Measurements from ENCODE around the gene ISG20L2.

The ISG20L2 gene

DNA sequence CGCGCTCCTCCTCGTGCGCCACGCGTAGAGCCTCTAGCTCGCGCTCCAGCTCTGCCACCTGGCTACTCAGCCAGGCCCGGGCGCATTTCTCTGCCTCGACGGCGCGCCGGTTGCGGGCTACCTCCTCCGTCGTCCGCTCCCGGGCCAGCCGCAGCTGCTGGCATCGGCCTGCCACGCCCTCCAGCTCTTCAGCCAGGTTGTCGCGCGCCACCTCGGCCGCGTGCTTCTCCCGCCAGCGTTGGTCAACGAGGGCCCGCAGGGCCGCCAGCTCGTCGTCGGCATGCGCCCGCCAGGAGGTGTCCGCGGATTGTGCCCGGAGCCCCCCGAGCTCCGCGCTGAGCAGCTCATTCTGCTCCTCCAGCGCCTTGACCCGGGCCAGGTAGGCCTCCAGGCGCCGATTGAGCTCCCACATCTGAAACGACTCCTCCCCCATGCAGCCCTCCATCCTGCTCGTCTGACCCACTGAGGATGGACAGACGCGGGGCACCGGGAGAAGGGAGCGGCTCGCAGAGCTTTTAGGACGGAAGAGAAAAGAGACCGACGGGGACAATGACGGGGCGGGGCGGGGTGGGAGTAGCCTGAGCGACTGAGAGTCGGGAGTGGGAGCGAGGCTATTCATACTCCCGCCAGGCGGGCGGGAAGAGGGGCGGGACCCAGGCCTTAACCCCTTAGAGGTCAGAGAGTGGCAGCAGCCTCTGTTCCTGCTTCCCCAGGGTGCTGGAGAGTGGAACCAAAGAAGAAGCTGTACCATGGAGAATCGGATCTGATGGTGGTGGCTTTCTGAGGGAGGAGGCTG is 51.5 kb downstream of the ISG20L2 start, which contains the start of gene NES:
Gene NES, minus strand, starts transcription at position 588 of the 796 bp plus-strand sequence. Its CDS starts 143 bp downstream, at position 445.
- Mint-ChIP-seq H3K4me3 (no peak within 1 kb of the TSS), H3K27ac (no peak within 1 kb of the TSS), H3K27me3 (peaks cover 100% of the 10 kb centered on the region), H3K9me3 (no peaks in the 10 kb centered on the region), H3K36me3 (no peaks in the 10 kb centered on the region), H3K4me1 (peaks cover 9% of the 10 kb centered on the region)
- no peak for DNase-seq
- CTCF ChIA-PET: interaction anchor here (0.5 to 7.9 kb wide), 14 partner anchors 9 to 179 kb away, joined by 3 to 125 read pairs (median 4); partner anchors contain the start of gene CRABP2

DNA sequence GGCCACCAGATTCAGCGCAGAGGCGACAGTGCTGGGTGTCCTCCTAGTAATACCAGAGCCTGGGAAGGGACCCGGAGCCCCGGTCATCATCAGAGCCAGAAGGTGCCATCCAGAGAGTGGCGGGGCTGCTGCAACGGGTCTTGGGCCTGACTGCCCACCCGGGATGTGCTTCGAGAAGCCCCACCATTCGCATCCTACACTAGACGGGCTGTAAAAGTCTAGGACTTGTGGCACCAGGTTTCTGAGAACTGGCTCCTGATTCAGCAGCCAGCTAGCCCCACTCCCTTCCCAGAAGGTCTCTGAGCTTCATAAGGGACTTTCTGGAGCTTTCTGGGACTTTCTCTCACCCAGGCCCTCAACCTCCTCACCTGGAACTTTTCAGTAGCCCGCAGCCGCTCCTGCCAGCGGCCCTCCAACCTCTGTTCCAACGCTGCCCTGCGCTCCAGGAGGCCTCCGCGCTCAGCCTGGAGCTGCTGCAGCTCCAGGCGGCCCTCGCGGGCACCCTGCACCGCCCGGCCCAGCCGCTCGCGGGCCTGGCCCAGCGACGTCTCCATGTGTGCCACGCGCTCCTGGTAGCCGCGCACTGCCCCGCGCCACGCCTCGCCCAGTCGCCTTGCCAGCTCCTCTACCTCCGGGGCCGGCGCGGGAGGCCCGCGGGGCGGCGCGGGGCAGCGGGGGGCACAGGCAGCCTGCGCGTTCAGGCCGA is 52.3 kb downstream of the ISG20L2 start:
- CTCF ChIA-PET: interaction anchor here (0.9 to 7.9 kb wide), 10 partner anchors 8 to 56 kb away, joined by 3 to 125 read pairs (median 6); partner anchors contain the start of gene CRABP2
- Mint-ChIP-seq H3K4me1 (peaks cover 9% of the 10 kb centered on the region), H3K4me3 (no peak overlapping the region), H3K36me3 (no peaks in the 10 kb centered on the region), H3K9me3 (no peaks in the 10 kb centered on the region), H3K27me3 (peaks cover 100% of the 10 kb centered on the region), H3K27ac (no peak overlapping the region)
- DNase-seq: no peak

DNA sequence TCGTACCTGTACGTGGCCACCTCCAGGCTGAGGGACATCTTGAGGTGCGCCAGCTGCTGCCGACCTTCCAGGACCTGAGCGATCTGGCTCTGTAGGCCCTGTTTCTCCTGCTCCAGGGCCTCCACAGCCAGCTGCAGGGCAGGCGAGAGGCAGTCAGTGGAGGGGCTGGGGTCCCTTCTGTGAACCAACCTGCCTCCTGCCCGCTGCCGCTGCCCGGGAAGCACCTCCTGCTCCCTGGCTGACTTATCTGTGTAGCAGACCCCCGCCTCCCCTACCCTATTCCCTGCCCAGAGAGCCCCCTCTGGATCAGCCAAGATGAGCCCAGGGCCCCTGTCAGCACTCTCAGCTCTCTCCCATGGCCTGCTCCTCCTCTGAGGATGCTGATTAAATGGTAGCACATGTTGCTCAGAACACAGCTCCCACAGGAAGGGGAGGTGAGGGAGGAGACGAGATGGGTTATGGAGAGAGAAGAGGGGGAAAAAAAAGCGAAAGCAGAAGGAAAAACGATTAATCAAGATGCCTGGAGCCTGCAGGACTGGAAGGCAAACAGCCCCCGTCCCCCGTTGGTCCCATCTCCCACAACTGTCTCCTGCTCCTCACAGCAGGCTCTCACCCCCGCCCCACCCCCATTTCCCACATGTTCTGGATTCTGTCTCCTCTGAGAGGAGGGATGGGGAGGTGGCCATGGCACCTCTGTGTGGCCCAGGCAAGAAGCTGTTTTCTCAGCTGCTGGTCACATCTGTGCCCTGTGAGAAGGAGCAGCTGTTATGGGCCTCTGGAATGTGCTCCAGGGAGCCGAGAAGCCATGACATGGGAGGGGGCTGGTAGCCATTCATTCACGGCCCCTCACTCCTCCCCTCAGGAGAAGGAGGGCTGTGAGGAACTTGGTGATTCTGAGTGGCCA is 53.1 kb downstream of the ISG20L2 start:
- CTCF ChIA-PET: interaction anchor here (1.0 to 7.9 kb wide), 9 partner anchors 8 to 55 kb away, joined by 3 to 125 read pairs (median 6); no protein-coding TSS in a partner anchor
- peaks cover 100% of the 10 kb centered on the region for H3K27me3 Mint-ChIP-seq
- no peak overlapping the region for H3K27ac Mint-ChIP-seq
- peaks cover 9% of the 10 kb centered on the region for H3K4me1 Mint-ChIP-seq
- H3K36me3 Mint-ChIP-seq: no peaks in the 10 kb centered on the region
- no peak overlapping the region for H3K4me3 Mint-ChIP-seq
- DNase-seq: no peak
- H3K9me3 Mint-ChIP-seq: no peaks in the 10 kb centered on the region

DNA sequence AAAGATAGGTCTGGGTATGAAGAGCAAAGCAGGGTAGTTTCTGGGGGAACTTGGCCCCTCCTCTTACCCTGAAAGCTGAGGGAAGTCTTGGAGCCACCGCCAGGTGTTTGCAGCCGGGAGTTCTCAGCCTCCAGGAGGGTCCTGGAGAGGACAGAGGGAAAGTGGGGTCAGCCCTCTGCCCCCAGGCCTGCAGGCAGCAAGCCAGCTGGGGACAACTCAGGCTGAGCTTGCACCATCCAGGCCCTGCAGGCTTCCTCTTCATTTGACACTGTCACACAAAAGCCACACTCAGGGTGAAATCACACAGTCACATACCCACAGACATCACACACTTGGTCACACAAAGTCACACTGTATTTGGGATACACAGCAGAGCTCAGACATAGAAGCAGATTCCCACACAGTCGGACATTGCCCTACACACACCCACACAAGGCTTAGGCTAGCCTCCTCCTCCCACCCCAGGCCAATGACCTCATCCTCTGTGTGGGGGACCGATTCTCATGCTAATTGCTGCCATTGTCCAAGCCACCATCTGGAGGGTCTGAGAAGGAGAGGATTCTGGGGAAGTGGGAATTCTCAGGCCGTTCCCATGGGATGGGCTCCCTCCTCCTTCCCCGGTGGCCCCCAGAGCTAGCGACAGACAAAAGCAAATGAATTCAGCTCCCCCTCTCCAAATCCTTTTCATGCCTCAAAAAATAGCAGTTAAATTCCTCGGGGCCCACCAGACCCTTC is 55.0 kb downstream of the ISG20L2 start:
- Mint-ChIP-seq H3K36me3 (no peaks in the 10 kb centered on the region), H3K27ac (no peak overlapping the region)

More for the DNA sequence above, 55.0 kb downstream of the ISG20L2 start:
- Mint-ChIP-seq H3K27me3 (peaks cover 100% of the 10 kb centered on the region), H3K4me3 (no peak overlapping the region), H3K4me1 (peaks cover 9% of the 10 kb centered on the region), H3K9me3 (no peaks in the 10 kb centered on the region)
- no peak for DNase-seq
- CTCF ChIA-PET: interaction anchor here (7.4 to 7.9 kb wide), 2 partner anchors 14 to 49 kb away, joined by 82 to 125 read pairs; no protein-coding TSS in a partner anchor
